Panc1 (cell line): Measurements from ENCODE around the gene SIVA1. TPM values are rescaled to one million over a fixed set of nuclear protein-coding genes. Genes with fewer than 3 reads are reported as not detected.

Experiments
- ATAC-seq: fragments of 200-7000 bp; cut with Tn5 transposase; 2 replicates; pipeline ENCODE4 v1.9.1; 2020; ENCODE audit warnings: mild to moderate bottlenecking, moderate library complexity
- BruUV-seq: library from RNA; stranded (reverse); fragments of 400-500 nt; replicated peaks from 2 replicates; lab custom pipeline; 2021; lab: Mats Ljungman, UMichigan
- CTCF ChIA-PET: fragments of 300-600 bp; sonication (Branson Sonifier 250); formaldehyde crosslinking; loops from one replicate; lab custom pipeline; 2022; ENCODE audit warnings: antibody characterized with exemption; lab: Charles Lee
- POLR2A ChIA-PET: fragments of 300-600 bp; sonication (Branson Sonifier 250); formaldehyde crosslinking; loops from one replicate; lab custom pipeline; 2022; ENCODE audit warnings: antibody characterized with exemption; lab: Charles Lee
- DNase-seq: peaks from one replicate; pipeline ENCODE4 v3.0.0-alpha.2; 2010; ENCODE audit warnings: low read depth, low spot score
- H3K27ac ChIP-seq: 2 replicates; pipeline ENCODE4 v1.5.1; 2011; ENCODE audit warnings: mild to moderate bottlenecking, low read length, inconsistent platforms
- H3K27me3 ChIP-seq: fragments of 200-500 bp; sonication (Bioruptor generic); 2 replicates; pipeline ENCODE4 v1.6.0; 2014; ENCODE audit warnings: low read length, inconsistent platforms; ENCODE audit not compliant: control insufficient read depth, insufficient read depth
- H3K36me3 ChIP-seq: fragments of 200-500 bp; sonication (Bioruptor generic); 2 replicates; pipeline ENCODE4 v1.5.1; 2014; ENCODE audit warnings: inconsistent platforms, mild to moderate bottlenecking, low read length, moderate library complexity; ENCODE audit not compliant: control insufficient read depth, insufficient read depth
- H3K4me1 ChIP-seq: 2 replicates; pipeline ENCODE4 v1.5.1; 2011; ENCODE audit warnings: inconsistent platforms, mild to moderate bottlenecking, low read length, moderate library complexity; ENCODE audit not compliant: control insufficient read depth, insufficient read depth
- H3K4me3 ChIP-seq, 2 experiments: 2 replicates each; pipeline ENCODE4 v1.5.1; 2011 to 2012; ENCODE audit warnings: low read depth in 2 of 2, low read length in 2 of 2, mild to moderate bottlenecking in 2 of 2, inconsistent platforms in 1 of 2, moderate library complexity in 1 of 2
- H3K9me3 ChIP-seq: fragments of 200-500 bp; sonication (Bioruptor generic); 2 replicates; pipeline ENCODE4 v1.5.1; 2014; ENCODE audit warnings: low read depth, mild to moderate bottlenecking, inconsistent platforms, low read length, moderate library complexity; ENCODE audit not compliant: control insufficient read depth, insufficient read depth
- CTCF ChIP-seq: fragments of 450-650 bp; IDR thresholded peaks from 2 replicates; pipeline ENCODE4 v1.5.1; 2017; ENCODE audit warnings: mild to moderate bottlenecking
- POLR2AphosphoS5 ChIP-seq: IDR thresholded peaks from 2 replicates; pipeline ENCODE4 v1.6.1; 2012; ENCODE audit warnings: mild to moderate bottlenecking, low read depth, low read length, moderate library complexity
- REST ChIP-seq, 2 experiments: IDR thresholded peaks; 2 replicates each; pipeline ENCODE4 v1.6.1; 2011 to 2012; ENCODE audit warnings: low read depth in 2 of 2, control low read depth in 1 of 2, low read length in 1 of 2, mild to moderate bottlenecking in 1 of 2, moderate library complexity in 1 of 2; ENCODE audit not compliant: insufficient read depth in 1 of 2
- SIN3A ChIP-seq: IDR thresholded peaks from 2 replicates; pipeline ENCODE4 v1.6.1; 2012; ENCODE audit warnings: low read depth, mild to moderate bottlenecking, low read length, moderate library complexity, borderline replicate concordance; ENCODE audit not compliant: insufficient read depth
- TCF7L2 ChIP-seq: IDR thresholded peaks from 2 replicates; pipeline ENCODE4 v1.6.1; 2011; ENCODE audit warnings: mild to moderate bottlenecking, low read depth, low read length, inconsistent platforms
- in situ Hi-C: cut with HindIII; loops from 2 replicates; pipeline ENCODE4 v1.10.0; 2016; ENCODE audit warnings: low sequenced_read_pairs, low pct_unique_long_range_greater_than_20kb
- intact Hi-C: fragments of 100-400 bp; cut with micrococcal nuclease; formaldehyde crosslinking; loops from one replicate; pipeline ENCODE4 v1.10.0; 2022; ENCODE audit not compliant: unreplicated experiment
- total RNA-seq: library from RNA; stranded (reverse); gene quantifications from one replicate; pipeline ENCODE4 v1.2.1, GENCODE V29; 2021; ENCODE audit not compliant: unreplicated experiment

SIVA1 gene
- total RNA-seq, 1 experiment from 2014 or later: 100 TPM

GRCh38 chr14:104787736-104788135, 34.8 kb downstream of the SIVA1 start:
- ChIA-PET CTCF (no interaction called here), POLR2A (no interaction called here)
- TF ChIP-seq REST (IDR thresholded peaks at IDR 0.05; ENCODE audit: insufficient read depth in 1 of 2, low read depth in 2 of 2, low read length in 1 of 2): no peak
- TF ChIP-seq POLR2AphosphoS5: no peak
- TF ChIP-seq TCF7L2: no peak
- no peak for TF ChIP-seq SIN3A
- TF ChIP-seq CTCF: no peak
- in situ Hi-C loops (no loop called here), intact Hi-C loops (no loop called here)
- H3K9me3 ChIP-seq: no peaks in the 10 kb centered on the region
- DNase-seq (no peak), ATAC-seq (no peak)
- no peaks in the 10 kb centered on the region for H3K27me3 ChIP-seq
- H3K36me3 ChIP-seq: no peaks in the 10 kb centered on the region
- peaks cover 15% of the 10 kb centered on the region for H3K4me1 ChIP-seq
- no TSS peak for BruUV-seq
- H3K4me3 ChIP-seq: no peak overlapping the region
- H3K27ac ChIP-seq: no peak overlapping the region

GRCh38 chr14:104788161-104788818, 35.3 kb downstream of the SIVA1 start:
- no peaks in the 10 kb centered on the region for H3K36me3 ChIP-seq
- BruUV-seq: no TSS peak
- no peak overlapping the region for H3K27ac ChIP-seq
- POLR2A ChIA-PET: no interaction called here
- intact Hi-C loops: no loop called here
- DNase-seq: no peak
- no peak overlapping the region for H3K4me3 ChIP-seq
- no peaks in the 10 kb centered on the region for H3K9me3 ChIP-seq
- TF ChIP-seq TCF7L2: no peak
- no peak for TF ChIP-seq CTCF
- no peak for TF ChIP-seq SIN3A
- no peak for TF ChIP-seq REST (IDR thresholded peaks at IDR 0.05; ENCODE audit: insufficient read depth in 1 of 2, low read depth in 2 of 2, low read length in 1 of 2)
- no peak for TF ChIP-seq POLR2AphosphoS5
- no peak for ATAC-seq
- no peaks in the 10 kb centered on the region for H3K27me3 ChIP-seq
- H3K4me1 ChIP-seq: peaks cover 20% of the 10 kb centered on the region
- in situ Hi-C loops: no loop called here
- CTCF ChIA-PET: no interaction called here
